GM18517 (cell line): ENCODE data around the gene GPC6.

Experiments used
- ATAC-seq: cut with Tn5 transposase; IDR thresholded peaks from one replicate; pipeline ENCODE4 v1.9.1; 2021; ENCODE audit warnings: mild to moderate bottlenecking, moderate library complexity; ENCODE audit not compliant: unreplicated experiment

GPC6 gene

DNA sequence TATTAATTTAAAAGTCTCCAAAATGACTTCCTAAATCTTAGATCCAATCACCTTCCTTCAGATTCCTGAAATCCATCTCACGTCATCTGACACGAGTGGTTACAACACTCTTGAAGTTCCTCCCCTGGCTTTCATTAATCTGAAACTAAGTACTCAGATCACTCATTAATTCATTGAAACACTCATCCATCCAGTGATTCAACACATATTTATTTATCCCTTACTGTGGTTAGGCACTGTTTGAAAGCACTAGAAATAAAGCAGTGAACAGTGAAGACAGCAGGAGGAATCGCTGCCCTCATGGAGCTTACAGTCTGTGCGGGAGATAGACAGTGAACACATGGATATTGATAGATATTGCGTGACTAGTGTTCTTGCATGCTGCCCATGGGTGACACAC lies 780.5 kb downstream of the GPC6 start:
- no peak for ATAC-seq

- no peak for ATAC-seq
Measured at GRCh38 chr13:94009701-94010100, 783.1 kb downstream of the GPC6 start.

DNA sequence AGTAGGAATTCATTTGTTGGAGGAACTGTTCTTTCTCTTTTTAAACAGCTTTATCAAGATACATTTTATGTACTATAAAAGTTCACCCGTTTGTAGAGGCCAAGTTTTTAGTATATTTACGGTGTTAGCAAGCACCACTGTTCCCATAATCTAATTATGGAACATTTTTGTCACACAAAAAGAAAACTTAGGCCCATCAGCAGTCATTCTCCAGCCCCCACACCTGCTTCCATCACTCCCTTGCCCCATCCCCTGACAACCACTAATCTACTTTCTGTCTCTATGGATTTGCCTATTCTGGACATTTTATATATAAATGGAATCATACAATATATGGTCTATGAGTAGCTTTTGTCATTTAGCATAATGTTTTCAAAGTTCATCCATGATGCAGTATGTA lies 787.9 kb downstream of the GPC6 start:
- ATAC-seq, result no peak

GRCh38 chr13:94020426-94020825 lies 793.8 kb downstream of the GPC6 start:
- ATAC-seq, result no peak

DNA sequence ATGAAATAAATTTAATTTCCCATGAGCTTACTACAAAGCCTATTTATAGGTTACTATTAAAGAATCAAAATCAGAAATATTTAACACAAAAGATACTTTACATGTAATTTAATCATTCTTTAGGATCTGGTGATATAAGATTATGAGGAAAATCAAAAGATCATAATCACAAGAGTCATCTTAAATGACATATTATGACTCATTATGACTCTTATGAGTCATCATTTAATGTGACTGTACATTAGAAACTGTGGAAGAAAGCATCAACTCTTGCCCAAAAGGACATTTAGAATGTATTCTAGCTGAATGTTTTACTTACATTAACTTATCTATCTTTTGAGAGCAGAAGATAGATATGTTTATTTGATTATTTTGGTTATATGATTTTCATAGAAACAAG lies 794.2 kb downstream of the GPC6 start:
- no peak for ATAC-seq

DNA sequence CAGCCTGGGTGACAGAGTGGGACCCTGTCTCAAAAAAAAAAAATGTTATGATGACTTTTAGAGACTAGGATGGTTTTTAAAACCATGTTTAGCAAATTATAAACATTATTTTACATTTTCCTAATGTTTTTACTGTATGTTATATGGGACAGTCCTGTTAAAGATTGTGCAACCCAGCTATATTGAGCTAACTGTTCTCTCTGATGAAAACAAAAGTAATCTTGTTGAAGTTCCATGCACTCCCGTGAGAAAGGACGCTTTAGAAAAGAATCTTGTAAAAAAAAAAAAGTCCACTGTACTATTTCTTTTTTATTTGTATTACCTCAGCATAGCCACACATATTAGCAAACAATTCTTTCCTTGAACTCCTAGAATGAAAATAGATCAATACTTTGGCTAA lies 801.6 kb downstream of the GPC6 start:
- no peak for ATAC-seq

- ATAC-seq, result no peak
Measured at GRCh38 chr13:94028650-94029049, 802.0 kb downstream of the GPC6 start.

DNA sequence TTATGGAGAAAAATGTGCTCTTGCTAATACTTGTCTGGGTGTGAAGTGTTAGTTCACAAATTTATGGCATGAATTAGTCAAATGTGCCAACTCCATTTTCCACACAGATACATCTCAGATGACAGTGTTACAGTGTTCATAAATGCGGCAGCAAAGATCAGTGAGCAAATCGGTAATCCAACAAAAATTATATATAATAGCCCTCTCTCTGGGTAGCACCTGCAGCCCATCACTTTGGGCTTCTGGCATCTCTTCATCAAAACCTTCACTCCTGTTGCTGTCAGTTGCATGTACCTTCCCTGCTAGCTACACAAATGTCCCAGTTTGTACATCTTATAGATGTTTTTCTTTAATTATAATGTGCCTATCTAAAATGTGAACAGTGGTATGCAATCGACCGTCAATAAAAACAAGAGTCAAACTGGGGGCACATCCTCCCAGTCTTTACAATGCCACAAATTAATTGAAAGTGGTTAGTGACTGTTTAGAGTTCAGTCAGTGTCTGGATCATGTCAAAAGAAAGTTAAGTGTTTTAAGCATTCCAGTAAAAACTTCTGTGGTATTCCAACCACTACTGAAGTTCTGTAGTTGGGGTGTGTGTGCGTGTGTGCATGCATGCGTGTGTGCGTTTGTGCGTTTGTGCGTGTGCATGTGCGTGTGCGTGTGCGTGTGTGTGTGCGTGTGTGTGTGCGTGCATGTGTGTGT lies 804.0 kb downstream of the GPC6 start:
- no peak for ATAC-seq

- ATAC-seq, result no peak
Measured at GRCh38 chr13:94031609-94032008, 805.0 kb downstream of the GPC6 start.

GRCh38 chr13:94033098-94033497 lies 806.5 kb downstream of the GPC6 start:
- no peak for ATAC-seq

GRCh38 chr13:94033830-94034642 lies 807.4 kb downstream of the GPC6 start:
- no peak for ATAC-seq

DNA sequence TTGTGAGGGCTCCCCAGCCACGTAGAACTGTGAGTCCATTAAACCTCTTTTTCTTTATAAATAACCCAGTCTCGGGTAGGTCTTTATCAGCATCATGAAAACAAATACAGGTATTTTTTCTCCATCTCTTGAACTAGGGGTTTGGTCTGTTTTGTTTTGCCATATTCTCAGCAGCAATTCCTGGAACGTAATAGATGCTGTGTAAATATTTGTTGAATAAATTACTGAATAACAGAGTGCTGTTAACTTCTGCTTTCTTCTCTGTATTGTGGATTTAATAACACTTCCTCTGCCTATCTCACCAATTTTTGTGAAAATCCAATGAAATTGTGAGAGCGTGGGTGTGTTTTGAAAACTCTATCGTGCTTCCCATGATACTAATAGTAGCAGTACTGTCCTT lies 823.4 kb downstream of the GPC6 start:
- no peak for ATAC-seq

- no peak for ATAC-seq
Measured at GRCh38 chr13:94050686-94051085, 824.1 kb downstream of the GPC6 start.

GRCh38 chr13:94053986-94054593 lies 827.5 kb downstream of the GPC6 start:
- no peak for ATAC-seq

- ATAC-seq, result no peak
Measured at GRCh38 chr13:94056362-94056990, 829.9 kb downstream of the GPC6 start.

- no peak for ATAC-seq
Measured at GRCh38 chr13:94057618-94058186, 831.1 kb downstream of the GPC6 start.

DNA sequence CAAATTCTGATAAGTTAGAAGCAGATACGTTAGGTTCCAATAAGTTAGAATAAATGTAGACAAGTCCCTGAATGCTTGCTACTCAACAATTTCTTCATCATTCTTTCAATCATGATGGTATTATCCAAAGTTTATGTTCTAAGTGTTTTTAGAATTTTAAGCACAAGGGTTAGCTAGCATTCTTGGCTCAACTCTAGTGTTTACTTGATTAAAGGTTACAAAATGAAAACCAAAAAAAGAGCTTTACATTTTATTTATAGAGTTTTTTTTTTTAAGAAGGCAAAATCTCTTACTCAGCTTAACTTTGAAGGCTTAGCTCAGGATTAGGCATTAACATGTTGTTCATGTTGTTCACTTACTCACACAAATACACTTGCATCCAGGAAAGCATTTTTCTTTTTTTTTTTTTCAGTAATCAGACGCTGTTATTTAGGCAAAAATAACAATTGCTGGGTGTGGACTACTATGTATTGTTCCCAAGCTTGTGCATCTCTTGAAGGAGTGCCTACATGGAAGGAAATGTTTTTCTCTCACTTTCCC lies 832.3 kb downstream of the GPC6 start:
- ATAC-seq, result no peak

- no peak for ATAC-seq
Measured at GRCh38 chr13:94061301-94061700, 834.7 kb downstream of the GPC6 start.

DNA sequence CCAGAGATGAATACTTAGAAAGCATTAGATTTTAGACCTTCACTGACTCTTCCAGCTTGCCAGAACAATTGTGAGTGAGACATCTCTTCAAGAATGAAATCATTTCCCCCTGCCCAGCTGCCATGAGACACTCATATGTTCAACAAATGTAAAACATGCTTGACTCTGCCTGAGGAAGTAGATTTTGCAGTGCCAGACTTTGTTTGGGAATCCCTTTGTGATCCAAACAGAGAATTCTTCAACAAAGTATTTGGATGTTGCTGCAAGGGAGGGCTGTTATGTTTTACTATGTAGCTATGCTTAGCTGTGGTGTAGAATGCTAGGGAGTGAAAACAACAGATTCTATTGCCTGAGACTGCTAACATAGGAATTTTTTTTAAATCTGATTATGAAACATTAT lies 836.5 kb downstream of the GPC6 start:
- ATAC-seq, result no peak

DNA sequence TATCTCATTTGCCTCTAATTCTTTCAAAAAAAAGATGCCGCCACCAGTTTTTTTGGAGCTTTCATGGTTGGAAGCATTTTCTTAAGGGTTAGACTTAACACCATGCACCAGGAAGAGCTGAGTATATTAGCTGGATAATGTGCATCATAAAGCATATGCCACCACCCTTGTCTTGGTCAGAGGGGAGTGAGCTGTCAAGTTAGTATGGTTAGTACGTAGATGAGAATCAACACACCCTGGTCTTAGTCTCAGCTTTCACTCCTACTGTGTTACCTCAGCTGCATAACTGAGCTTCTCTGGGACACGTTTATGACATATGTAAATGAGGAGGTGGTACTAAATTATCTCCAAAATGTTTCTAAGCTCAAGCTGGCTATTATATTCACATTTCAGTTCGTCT lies 837.2 kb downstream of the GPC6 start:
- no peak for ATAC-seq

GRCh38 chr13:94065741-94066140 lies 839.1 kb downstream of the GPC6 start:
- ATAC-seq, result no peak
